Activated CD4-positive, CD25-positive, alpha-beta regulatory T cell treated with anti-CD3 and anti-CD28 coated beads, Interleukin-2, amount 50 U/mL, for 24 hours (primary cell): ENCODE measurements around the gene RAI14.

Source experiments
- ATAC-seq, 2 donors: fragments of 150-1000 bp; cut with Tn5 transposase; one replicate each; pipeline ENCODE4 v1.10.0; 2021; ENCODE audit warnings: mild to moderate bottlenecking in 1 of 2, moderate library complexity in 1 of 2

Gene RAI14

GRCh38 chr5:34866989-34867471 is 210.9 kb downstream of the RAI14 start:
- ATAC-seq = no peak

- no peak for ATAC-seq
Observed at GRCh38 chr5:34867660-34868059, 211.5 kb downstream of the RAI14 start.

DNA sequence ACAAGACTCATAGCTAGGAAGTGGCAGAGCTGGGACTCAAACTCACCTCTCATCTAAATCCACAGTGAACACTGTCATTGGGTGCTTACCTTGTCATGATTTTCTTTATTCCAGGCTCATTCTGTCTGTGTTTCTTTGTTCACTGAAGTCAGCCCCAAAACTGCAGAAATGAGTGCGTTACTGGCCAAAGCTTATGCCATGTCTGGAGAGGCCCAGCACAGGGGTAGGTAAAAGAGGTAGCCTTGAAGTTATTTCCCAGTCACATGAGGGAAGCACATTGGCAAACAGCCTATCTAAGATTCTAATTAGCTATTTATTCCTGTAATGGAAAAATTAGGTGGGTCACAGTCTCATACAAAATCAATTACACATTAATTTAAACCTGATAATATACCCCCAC is 212.7 kb downstream of the RAI14 start:
- no peak for ATAC-seq

GRCh38 chr5:34869256-34869655 is 213.1 kb downstream of the RAI14 start:
- ATAC-seq = no peak

DNA sequence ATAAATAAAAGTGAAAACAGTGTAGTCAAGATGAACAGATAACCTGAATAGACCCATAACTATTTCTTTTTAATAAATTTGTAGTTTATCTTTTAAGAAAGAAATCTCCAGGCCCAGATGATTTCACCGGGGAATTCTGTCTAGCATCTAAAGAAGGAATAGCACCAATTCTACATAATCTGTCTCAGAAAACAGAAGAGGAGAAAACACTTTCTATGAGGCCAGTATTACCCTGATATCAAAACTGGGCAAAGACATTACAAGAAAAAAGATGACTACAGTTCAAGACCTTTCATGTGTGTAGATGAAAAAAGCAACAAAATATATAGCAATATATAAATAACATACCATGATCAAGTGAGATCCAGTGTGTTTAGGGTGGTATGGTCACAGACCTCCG is 214.3 kb downstream of the RAI14 start:
- no peak for ATAC-seq

GRCh38 chr5:34876275-34876674 is 220.1 kb downstream of the RAI14 start:
- no peak for ATAC-seq

DNA sequence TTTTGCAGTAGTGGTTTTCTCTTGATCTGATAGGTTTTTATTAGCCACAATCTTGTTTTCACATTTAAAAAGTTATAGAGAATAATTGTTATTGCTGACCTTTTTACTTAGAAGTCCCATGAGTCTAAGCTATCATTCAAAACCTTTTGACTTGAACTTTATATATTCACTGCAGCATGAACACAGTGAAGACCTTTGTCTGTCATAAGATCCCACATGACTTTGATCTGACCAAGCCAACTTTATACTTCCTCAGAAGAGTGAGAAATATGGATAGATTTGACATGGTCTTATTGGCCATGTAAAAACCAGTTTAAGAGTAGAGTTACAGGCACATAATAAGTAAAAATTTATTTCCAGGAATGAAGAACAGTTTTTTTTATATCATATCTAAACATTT is 225.1 kb downstream of the RAI14 start:
- ATAC-seq = no peak
